Dendritic cell treated with granulocyte-macrophage colony-stimulating factor and Interleukin-4, amounts not matched to agents 40 ng/mL and 50 ng/mL, for 4 days (primary cell): ENCODE data around the gene GMCL2.

Source experiments
- H3K27ac Mint-ChIP-seq: one replicate; pipeline ENCODE4 v1.8.0; 2022; ENCODE audit warnings: mild to moderate bottlenecking, mixed read lengths
- H3K27me3 Mint-ChIP-seq: one replicate; pipeline ENCODE4 v1.8.0; 2022; ENCODE audit warnings: mild to moderate bottlenecking, mixed read lengths
- H3K36me3 Mint-ChIP-seq: one replicate; pipeline ENCODE4 v1.8.0; 2022; ENCODE audit warnings: low read depth, mixed read lengths
- H3K4me1 Mint-ChIP-seq: one replicate; pipeline ENCODE4 v1.8.0; 2022; ENCODE audit warnings: low read depth, mixed read lengths
- H3K4me3 Mint-ChIP-seq: one replicate; pipeline ENCODE4 v1.8.0; 2022; ENCODE audit warnings: mild to moderate bottlenecking, moderate library complexity, mixed read lengths
- H3K9me3 Mint-ChIP-seq: one replicate; pipeline ENCODE4 v1.8.0; 2022; ENCODE audit warnings: mixed read lengths
- intact Hi-C: fragments of 100-400 bp; cut with micrococcal nuclease; formaldehyde crosslinking; loops from one replicate; pipeline ENCODE4 v1.15.0; 2022

Gene GMCL2

GRCh38 chr5:178165581-178165980 is 21.6 kb downstream of the GMCL2 start:
- H3K4me3 Mint-ChIP-seq: no peak overlapping the region
- intact Hi-C loops: no loop called here
- no peaks in the 10 kb centered on the region for H3K36me3 Mint-ChIP-seq
- H3K4me1 Mint-ChIP-seq: peaks cover 12% of the 10 kb centered on the region
- no peaks in the 10 kb centered on the region for H3K9me3 Mint-ChIP-seq
- H3K27ac Mint-ChIP-seq: no peak overlapping the region
- peaks cover 38% of the 10 kb centered on the region for H3K27me3 Mint-ChIP-seq

- H3K9me3 Mint-ChIP-seq: no peaks in the 10 kb centered on the region
- H3K4me3 Mint-ChIP-seq: peak overlapping the region; percentile 54
- H3K36me3 Mint-ChIP-seq: no peaks in the 10 kb centered on the region
- no peak overlapping the region for H3K27ac Mint-ChIP-seq
- H3K4me1 Mint-ChIP-seq: peaks cover 17% of the 10 kb centered on the region
- intact Hi-C loops: loop anchor here (1.0 kb wide), 1 partner anchor 88 kb away; no protein-coding TSS in a partner anchor
- peaks cover 37% of the 10 kb centered on the region for H3K27me3 Mint-ChIP-seq
These were observed 23.1 kb downstream of the GMCL2 start for GRCh38 chr5:178163772-178164735.

- H3K36me3 Mint-ChIP-seq: no peaks in the 10 kb centered on the region
- no peak overlapping the region for H3K27ac Mint-ChIP-seq
- H3K27me3 Mint-ChIP-seq: peaks cover 37% of the 10 kb centered on the region
- no peak overlapping the region for H3K4me3 Mint-ChIP-seq
- peaks cover 17% of the 10 kb centered on the region for H3K4me1 Mint-ChIP-seq
- no peaks in the 10 kb centered on the region for H3K9me3 Mint-ChIP-seq
- intact Hi-C loops: no loop called here
These were observed 24.7 kb downstream of the GMCL2 start for GRCh38 chr5:178162481-178162880.

- intact Hi-C loops: no loop called here
- Mint-ChIP-seq H3K4me3 (no peak overlapping the region), H3K27me3 (peaks cover 30% of the 10 kb centered on the region), H3K4me1 (peaks cover 17% of the 10 kb centered on the region), H3K9me3 (no peaks in the 10 kb centered on the region), H3K27ac (no peak overlapping the region), H3K36me3 (no peaks in the 10 kb centered on the region)
These were observed 27.0 kb downstream of the GMCL2 start for GRCh38 chr5:178160176-178160575.

GRCh38 chr5:178155065-178155464 is 32.1 kb downstream of the GMCL2 start:
- intact Hi-C loops: loop anchor here (2.0 kb wide), 1 partner anchor 50 kb away; the partner anchor contains the start of gene HNRNPAB
- Mint-ChIP-seq H3K27ac (no peak overlapping the region), H3K4me1 (peaks cover 29% of the 10 kb centered on the region), H3K4me3 (no peak overlapping the region), H3K36me3 (peaks cover 25% of the 10 kb centered on the region), H3K9me3 (no peaks in the 10 kb centered on the region), H3K27me3 (peaks cover 3% of the 10 kb centered on the region)

- intact Hi-C loops: loop anchor here (1.0 to 2.0 kb wide), 2 partner anchors 23 to 51 kb away; partner anchors contain the start of gene HNRNPAB
- Mint-ChIP-seq H3K27ac (peak within 1 kb of the TSS; percentile 90), H3K4me1 (peaks cover 26% of the 10 kb centered on the region), H3K36me3 (peaks cover 38% of the 10 kb centered on the region), H3K4me3 (peak within 1 kb of the TSS; percentile 92), H3K9me3 (no peaks in the 10 kb centered on the region), H3K27me3 (no peaks in the 10 kb centered on the region)
These were observed 33.4 kb downstream of the GMCL2 start, which contains the start of gene NHP2 for GRCh38 chr5:178153530-178154340. NHP2 (minus strand) TSS chr5:178153885; CDS start chr5:178153817, 68 bp downstream.

GRCh38 chr5:178152491-178153444 is 34.4 kb downstream of the GMCL2 start:
- H3K4me1 Mint-ChIP-seq: peaks cover 26% of the 10 kb centered on the region
- H3K27ac Mint-ChIP-seq: peak overlapping the region; percentile 90
- peak overlapping the region; percentile 92 for H3K4me3 Mint-ChIP-seq
- H3K27me3 Mint-ChIP-seq: no peaks in the 10 kb centered on the region
- H3K9me3 Mint-ChIP-seq: no peaks in the 10 kb centered on the region
- peaks cover 48% of the 10 kb centered on the region for H3K36me3 Mint-ChIP-seq
- intact Hi-C loops: no loop called here

- Mint-ChIP-seq H3K36me3 (peaks cover 64% of the 10 kb centered on the region), H3K9me3 (no peaks in the 10 kb centered on the region), H3K27ac (no peak overlapping the region), H3K27me3 (no peaks in the 10 kb centered on the region), H3K4me1 (peaks cover 26% of the 10 kb centered on the region), H3K4me3 (no peak overlapping the region)
- intact Hi-C loops: no loop called here
These were observed 36.0 kb downstream of the GMCL2 start for GRCh38 chr5:178150977-178151734.

- Mint-ChIP-seq H3K27ac (no peak overlapping the region), H3K4me3 (no peak overlapping the region), H3K4me1 (peaks cover 24% of the 10 kb centered on the region), H3K27me3 (no peaks in the 10 kb centered on the region), H3K36me3 (peaks cover 82% of the 10 kb centered on the region), H3K9me3 (no peaks in the 10 kb centered on the region)
- intact Hi-C loops: no loop called here
These were observed 37.8 kb downstream of the GMCL2 start for GRCh38 chr5:178149199-178149932.

GRCh38 chr5:178147406-178147805 is 39.8 kb downstream of the GMCL2 start:
- H3K4me3 Mint-ChIP-seq: no peak overlapping the region
- peaks cover 12% of the 10 kb centered on the region for H3K4me1 Mint-ChIP-seq
- no peak overlapping the region for H3K27ac Mint-ChIP-seq
- H3K27me3 Mint-ChIP-seq: no peaks in the 10 kb centered on the region
- H3K9me3 Mint-ChIP-seq: no peaks in the 10 kb centered on the region
- intact Hi-C loops: no loop called here
- H3K36me3 Mint-ChIP-seq: peaks cover 96% of the 10 kb centered on the region

- peaks cover 100% of the 10 kb centered on the region for H3K36me3 Mint-ChIP-seq
- H3K27ac Mint-ChIP-seq: no peak overlapping the region
- H3K4me3 Mint-ChIP-seq: no peak overlapping the region
- no peaks in the 10 kb centered on the region for H3K27me3 Mint-ChIP-seq
- intact Hi-C loops: loop anchor here (1.0 kb wide), 1 partner anchor 70 kb away; no protein-coding TSS in a partner anchor
- peaks cover 4% of the 10 kb centered on the region for H3K4me1 Mint-ChIP-seq
- H3K9me3 Mint-ChIP-seq: no peaks in the 10 kb centered on the region
These were observed 41.0 kb downstream of the GMCL2 start for GRCh38 chr5:178145965-178146820.
